ENCODE results near the gene CAMK2G.

The CAMK2G gene

DNA sequence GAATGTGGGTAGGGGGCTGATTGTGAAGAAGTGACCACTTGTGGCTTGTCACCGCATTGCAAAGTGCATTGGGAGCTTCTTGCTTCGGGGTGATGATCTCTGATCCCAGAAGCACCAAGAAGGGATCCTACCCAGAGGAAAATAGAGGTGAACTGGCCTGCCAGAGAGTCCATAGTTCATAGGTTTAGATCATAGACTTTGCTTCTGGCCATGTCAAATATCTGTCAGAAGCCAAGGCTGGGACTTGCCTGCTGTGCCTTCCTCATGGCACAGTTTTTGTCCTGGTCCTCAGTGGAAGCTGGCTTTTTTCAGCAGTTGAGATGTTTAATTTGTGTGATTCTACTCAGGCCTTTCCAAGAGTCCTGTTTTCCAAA lies 87.9 kb downstream of the CAMK2G start:
- no peaks in the 10 kb centered on the region for H3K27me3 ChIP-seq (ENCODE audit: control insufficient read depth, insufficient read depth, low read length)
- peak overlapping the region; percentile 76 for H3K9ac ChIP-seq (ENCODE audit: low read length)
- H3K4me1 ChIP-seq (ENCODE audit: control insufficient read depth, insufficient read depth, low read length) = peaks cover 8% of the 10 kb centered on the region
- H3K36me3 ChIP-seq (ENCODE audit: control insufficient read depth, insufficient read depth, low read length) = peaks cover 21% of the 10 kb centered on the region
- peak overlapping the region; percentile 69 for H3K4me3 ChIP-seq (ENCODE audit: low read depth, low read length)
- no peaks in the 10 kb centered on the region for H3K9me3 ChIP-seq (ENCODE audit: control insufficient read depth, insufficient read depth, low read depth, low read length)
- no peak overlapping the region for H3K27ac ChIP-seq (ENCODE audit: low read depth, low read length)

DNA sequence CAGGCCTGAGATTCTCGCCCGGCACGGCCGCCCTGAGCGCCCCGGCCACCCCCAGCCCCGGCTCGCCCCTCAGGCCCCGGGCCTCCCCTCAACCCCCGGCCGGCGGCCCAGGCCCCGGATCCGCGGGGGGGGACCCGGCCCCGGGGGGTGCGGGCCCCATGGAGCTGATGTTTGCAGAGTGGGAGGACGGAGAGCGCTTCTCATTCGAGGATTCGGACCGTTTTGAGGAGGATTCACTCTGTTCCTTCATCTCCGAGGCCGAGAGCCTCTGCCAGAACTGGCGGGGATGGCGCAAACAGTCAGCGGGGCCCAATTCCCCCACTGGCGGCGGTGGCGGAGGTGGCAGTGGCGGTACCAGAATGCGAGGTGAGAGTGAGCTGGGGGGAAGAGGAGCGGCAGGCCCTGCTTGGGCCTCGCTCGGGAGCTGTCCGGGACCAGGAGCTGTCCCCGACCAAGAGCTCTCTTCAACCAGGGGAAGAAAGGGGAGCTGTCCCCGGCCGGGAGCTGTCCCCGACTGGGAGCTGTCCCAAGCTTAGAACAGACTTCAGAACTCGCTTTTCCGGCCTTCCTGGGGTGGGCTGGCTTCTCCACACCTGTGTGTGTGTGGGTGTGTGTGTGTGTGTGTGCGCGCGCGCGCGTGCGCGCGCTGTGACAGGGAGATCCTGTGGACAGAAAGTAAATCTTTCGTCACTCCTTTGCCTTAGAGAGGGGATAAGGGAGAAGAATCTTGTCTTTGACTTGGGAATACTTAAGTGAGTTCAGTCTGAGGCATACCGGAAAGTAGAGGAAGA lies 88.4 kb downstream of the CAMK2G start:
- Histone ChIP-seq H3K27me3 (ENCODE audit: control insufficient read depth, insufficient read depth, low read length) (no peaks in the 10 kb centered on the region), H3K4me1 (ENCODE audit: control insufficient read depth, insufficient read depth, low read length) (peaks cover 8% of the 10 kb centered on the region), H3K27ac (ENCODE audit: low read depth, low read length) (no peak overlapping the region), H3K36me3 (ENCODE audit: control insufficient read depth, insufficient read depth, low read length) (peaks cover 16% of the 10 kb centered on the region), H3K4me3 (ENCODE audit: low read depth, low read length) (peak overlapping the region; percentile 69), H3K9ac (ENCODE audit: low read length) (peak overlapping the region; percentile 76), H3K9me3 (ENCODE audit: control insufficient read depth, insufficient read depth, low read depth, low read length) (no peaks in the 10 kb centered on the region)

DNA sequence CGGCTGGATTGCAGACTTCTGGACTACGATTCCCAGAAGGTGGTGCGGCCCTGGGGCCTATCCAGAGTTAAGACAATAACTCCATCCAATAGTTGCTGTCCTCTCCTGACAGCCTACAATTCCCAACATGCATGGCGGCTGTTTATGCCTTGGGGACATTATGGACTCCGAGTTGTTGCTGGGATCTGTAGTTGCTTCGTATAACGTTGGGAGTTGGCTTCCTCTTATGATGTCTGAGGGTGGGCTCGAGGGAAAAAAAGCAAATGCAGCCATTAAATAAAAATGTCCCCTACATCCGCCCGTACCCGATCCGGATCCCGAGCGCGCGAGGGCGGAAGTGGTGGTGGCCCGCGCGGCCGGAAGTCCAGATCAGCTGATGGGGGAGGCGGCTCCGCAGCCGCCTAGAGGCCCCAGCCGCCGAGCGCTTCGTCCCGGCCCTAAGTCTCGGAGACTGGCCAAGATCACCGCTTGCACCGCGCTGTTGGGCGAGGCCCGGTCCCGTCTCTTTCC lies 89.1 kb downstream of the CAMK2G start, which contains the start of gene ZSWIM8:
ZSWIM8 (plus strand) TSS at position 396 of the 510 bp plus-strand sequence. CDS start 273 bp downstream, outside the sequence.
- peak within 1 kb of the TSS; percentile 76 for H3K9ac ChIP-seq (ENCODE audit: low read length)
- H3K27me3 ChIP-seq (ENCODE audit: control insufficient read depth, insufficient read depth, low read length) = no peaks in the 10 kb centered on the region
- H3K4me1 ChIP-seq (ENCODE audit: control insufficient read depth, insufficient read depth, low read length) = peaks cover 8% of the 10 kb centered on the region
- H3K27ac ChIP-seq (ENCODE audit: low read depth, low read length) = no peak within 1 kb of the TSS
- H3K4me3 ChIP-seq (ENCODE audit: low read depth, low read length) = peak within 1 kb of the TSS; percentile 69
- H3K9me3 ChIP-seq (ENCODE audit: control insufficient read depth, insufficient read depth, low read depth, low read length) = no peaks in the 10 kb centered on the region
- H3K36me3 ChIP-seq (ENCODE audit: control insufficient read depth, insufficient read depth, low read length) = peaks cover 14% of the 10 kb centered on the region

DNA sequence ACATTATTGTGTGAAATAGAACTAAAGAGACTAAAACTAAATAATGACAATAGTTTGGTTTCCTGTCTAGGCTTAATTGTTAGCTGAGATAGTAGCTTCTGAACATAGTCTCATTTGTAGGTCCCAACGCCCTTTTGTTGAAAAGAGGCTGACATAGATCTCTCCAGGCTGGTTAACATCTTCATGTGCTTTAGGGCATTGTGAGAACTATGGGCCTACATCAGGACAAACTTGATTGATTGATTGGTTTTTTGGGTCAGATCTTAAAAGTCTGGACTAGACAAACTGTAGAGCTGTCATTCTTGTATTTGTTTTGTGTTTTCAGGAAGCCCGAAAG lies 91.6 kb downstream of the CAMK2G start:
- Histone ChIP-seq H3K27me3 (ENCODE audit: control insufficient read depth, insufficient read depth, low read length) (no peaks in the 10 kb centered on the region), H3K36me3 (ENCODE audit: control insufficient read depth, insufficient read depth, low read length) (peaks cover 8% of the 10 kb centered on the region), H3K4me1 (ENCODE audit: control insufficient read depth, insufficient read depth, low read length) (peaks cover 8% of the 10 kb centered on the region), H3K9me3 (ENCODE audit: control insufficient read depth, insufficient read depth, low read depth, low read length) (no peaks in the 10 kb centered on the region), H3K9ac (ENCODE audit: low read length) (peak overlapping the region; percentile 87), H3K27ac (ENCODE audit: low read depth, low read length) (no peak overlapping the region), H3K4me3 (ENCODE audit: low read depth, low read length) (peak overlapping the region; percentile 95)

DNA sequence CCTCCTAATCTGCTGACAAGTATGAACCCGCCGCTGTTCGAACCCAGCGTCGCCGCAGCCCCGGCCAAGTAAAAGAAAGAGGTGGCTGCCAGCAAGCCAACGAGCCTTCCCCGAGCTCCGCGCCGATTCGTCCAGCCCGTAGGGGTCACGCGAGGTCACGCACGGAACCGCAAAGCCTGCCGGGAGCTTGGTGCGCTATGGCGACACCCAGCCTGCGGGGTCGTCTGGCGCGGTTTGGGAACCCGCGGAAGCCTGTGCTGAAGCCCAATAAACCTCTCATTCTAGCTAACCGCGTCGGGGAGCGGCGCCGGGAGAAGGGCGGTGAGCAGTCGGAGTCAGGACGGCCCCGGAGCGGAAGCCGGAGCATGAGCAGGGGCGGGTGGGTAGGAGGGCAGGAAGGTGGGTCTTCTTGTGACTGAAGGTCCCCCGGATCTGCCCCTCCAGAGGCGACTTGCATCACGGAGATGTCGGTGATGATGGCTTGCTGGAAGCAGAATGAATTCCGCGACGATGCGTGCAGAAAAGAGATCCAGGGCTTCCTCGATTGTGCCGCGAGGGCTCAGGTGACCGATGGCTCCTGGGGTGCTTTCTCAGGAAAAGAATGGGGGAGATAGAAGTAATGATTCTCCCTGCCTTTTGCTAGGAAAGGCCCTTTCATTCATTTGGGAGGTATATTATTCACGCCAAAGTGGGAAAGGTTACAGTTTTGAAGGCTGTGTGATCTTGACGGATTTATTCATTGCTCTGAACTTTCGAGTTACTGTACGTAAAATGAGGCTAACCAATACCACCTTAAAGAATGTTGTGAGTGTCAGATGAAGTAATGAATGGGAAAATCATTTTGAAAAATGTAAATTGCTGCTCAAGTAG lies 92.2 kb downstream of the CAMK2G start, which contains the start of gene CHCHD1:
CHCHD1 (plus strand) TSS at position 170 of the 870 bp plus-strand sequence; CDS start at position 198, 28 bp downstream.
- H3K36me3 ChIP-seq (ENCODE audit: control insufficient read depth, insufficient read depth, low read length) = peaks cover 8% of the 10 kb centered on the region

DNA sequence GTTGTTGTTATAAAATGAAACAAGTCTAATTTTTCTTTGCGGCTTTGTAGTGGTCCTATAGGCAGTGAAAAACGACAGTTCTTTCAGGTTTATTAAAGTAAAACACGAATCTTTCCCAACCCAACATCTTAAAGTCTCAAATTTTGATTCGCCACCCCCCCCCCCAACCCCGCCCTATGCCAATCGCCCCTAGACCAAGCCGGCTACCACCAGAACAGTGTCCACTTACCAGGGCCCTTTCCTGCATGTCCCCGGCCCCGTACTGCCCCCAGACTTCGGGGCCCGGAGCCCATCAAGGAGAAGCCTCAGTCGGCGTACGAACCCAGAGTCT lies 92.8 kb downstream of the CAMK2G start:
- Histone ChIP-seq H3K4me3 (ENCODE audit: low read depth, low read length) (peak overlapping the region; percentile 95), H3K36me3 (ENCODE audit: control insufficient read depth, insufficient read depth, low read length) (peaks cover 11% of the 10 kb centered on the region), H3K9me3 (ENCODE audit: control insufficient read depth, insufficient read depth, low read depth, low read length) (no peaks in the 10 kb centered on the region), H3K27ac (ENCODE audit: low read depth, low read length) (peak overlapping the region; percentile 80; the same call in 1 of the 2 replicates), H3K9ac (ENCODE audit: low read length) (peak overlapping the region; percentile 87), H3K27me3 (ENCODE audit: control insufficient read depth, insufficient read depth, low read length) (no peaks in the 10 kb centered on the region), H3K4me1 (ENCODE audit: control insufficient read depth, insufficient read depth, low read length) (peaks cover 6% of the 10 kb centered on the region)

More for the DNA sequence above, 92.2 kb downstream of the CAMK2G start, which contains the start of gene CHCHD1:
- Histone ChIP-seq H3K4me1 (ENCODE audit: control insufficient read depth, insufficient read depth, low read length) (peaks cover 8% of the 10 kb centered on the region), H3K9me3 (ENCODE audit: control insufficient read depth, insufficient read depth, low read depth, low read length) (no peaks in the 10 kb centered on the region), H3K9ac (ENCODE audit: low read length) (peak within 1 kb of the TSS; percentile 87), H3K4me3 (ENCODE audit: low read depth, low read length) (peak within 1 kb of the TSS; percentile 95), H3K27ac (ENCODE audit: low read depth, low read length) (peak within 1 kb of the TSS; percentile 80; the same call in 1 of the 2 replicates), H3K27me3 (ENCODE audit: control insufficient read depth, insufficient read depth, low read length) (no peaks in the 10 kb centered on the region)

DNA sequence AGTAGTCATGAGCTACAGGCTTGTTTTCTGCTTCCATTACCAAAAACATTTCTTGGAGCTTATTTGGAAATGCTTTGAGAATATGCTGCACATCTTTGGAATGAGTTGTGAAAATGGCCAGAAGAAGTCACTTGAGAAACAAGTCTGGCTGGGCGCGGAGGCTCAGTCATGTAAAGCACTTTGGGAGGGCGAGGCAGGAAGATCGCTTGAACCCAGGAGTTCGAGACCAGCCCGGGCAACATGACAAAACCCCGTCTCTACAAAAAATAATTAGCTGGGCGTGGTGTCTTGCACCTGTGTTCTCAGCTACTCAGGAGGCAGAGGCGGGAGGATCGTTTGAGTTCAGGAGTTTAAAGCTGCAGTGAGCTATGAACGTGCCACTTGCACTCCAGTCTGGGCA lies 93.4 kb downstream of the CAMK2G start:
- H3K4me3 ChIP-seq (ENCODE audit: low read depth, low read length) = peak overlapping the region; percentile 95
- H3K27me3 ChIP-seq (ENCODE audit: control insufficient read depth, insufficient read depth, low read length) = no peaks in the 10 kb centered on the region
- H3K9ac ChIP-seq (ENCODE audit: low read length) = peak overlapping the region; percentile 87
- no peaks in the 10 kb centered on the region for H3K9me3 ChIP-seq (ENCODE audit: control insufficient read depth, insufficient read depth, low read depth, low read length)
- peaks cover 11% of the 10 kb centered on the region for H3K36me3 ChIP-seq (ENCODE audit: control insufficient read depth, insufficient read depth, low read length)
- no peak overlapping the region for H3K27ac ChIP-seq (ENCODE audit: low read depth, low read length)
- peaks cover 5% of the 10 kb centered on the region for H3K4me1 ChIP-seq (ENCODE audit: control insufficient read depth, insufficient read depth, low read length)

DNA sequence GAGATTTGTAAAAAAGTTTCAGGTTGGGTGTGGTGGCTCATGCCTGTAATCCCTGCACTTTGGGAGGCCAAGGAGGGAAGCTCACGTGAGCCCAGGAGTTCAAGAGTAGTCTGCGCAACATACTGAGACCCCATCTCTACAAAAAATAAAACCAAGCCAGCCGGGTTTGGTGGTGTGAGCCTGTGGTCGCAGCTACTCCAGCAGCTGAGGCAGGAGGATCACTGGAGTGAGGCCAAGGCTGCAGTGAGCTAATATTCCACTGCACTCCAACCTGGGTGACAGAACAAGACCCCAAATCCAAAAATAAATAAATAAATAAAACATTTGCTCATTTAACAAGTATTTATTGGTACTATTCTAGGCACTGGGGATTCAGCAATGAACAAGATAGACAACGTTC lies 94.1 kb downstream of the CAMK2G start:
- peaks cover 18% of the 10 kb centered on the region for H3K36me3 ChIP-seq (ENCODE audit: control insufficient read depth, insufficient read depth, low read length)
- peaks cover 5% of the 10 kb centered on the region for H3K4me1 ChIP-seq (ENCODE audit: control insufficient read depth, insufficient read depth, low read length)
- no peak overlapping the region for H3K9ac ChIP-seq (ENCODE audit: low read length)
- no peaks in the 10 kb centered on the region for H3K9me3 ChIP-seq (ENCODE audit: control insufficient read depth, insufficient read depth, low read depth, low read length)
- no peak overlapping the region for H3K27ac ChIP-seq (ENCODE audit: low read depth, low read length)
- peak overlapping the region; percentile 95; the same call in 1 of the 2 replicates for H3K4me3 ChIP-seq (ENCODE audit: low read depth, low read length)
- H3K27me3 ChIP-seq (ENCODE audit: control insufficient read depth, insufficient read depth, low read length) = no peaks in the 10 kb centered on the region

DNA sequence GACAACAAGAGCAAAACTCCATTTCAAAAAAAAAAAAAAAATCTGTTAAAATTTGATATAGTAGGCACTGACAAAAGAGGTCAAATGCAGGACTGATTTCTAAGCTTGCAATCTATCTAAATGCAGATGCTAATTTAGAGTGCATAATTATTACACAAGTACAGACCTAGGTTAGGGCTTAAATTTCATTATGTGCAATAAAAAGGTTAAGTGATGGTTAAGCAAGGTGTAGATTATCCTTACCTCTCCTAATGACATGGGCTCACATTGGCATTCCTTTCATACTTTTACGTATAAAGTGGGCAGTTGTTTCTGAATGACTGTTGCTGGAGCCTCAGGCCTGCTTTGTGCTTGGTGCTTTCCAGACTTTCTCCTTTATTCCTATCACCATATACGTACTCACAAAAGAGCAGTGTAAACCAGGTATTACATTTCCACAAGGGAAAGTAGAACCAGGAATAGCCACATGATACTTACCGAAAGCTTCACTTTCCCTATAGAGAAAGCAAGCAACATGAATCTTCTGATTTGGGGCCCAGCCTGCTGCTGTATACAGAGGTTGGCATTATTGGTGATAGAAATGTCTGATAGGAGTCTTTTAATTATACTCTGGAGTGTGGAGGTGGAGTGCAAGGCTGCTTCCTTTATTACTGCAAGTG lies 94.7 kb downstream of the CAMK2G start:
- Histone ChIP-seq H3K9ac (ENCODE audit: low read length) (no peak overlapping the region), H3K27ac (ENCODE audit: low read depth, low read length) (no peak overlapping the region), H3K4me3 (ENCODE audit: low read depth, low read length) (no peak overlapping the region), H3K27me3 (ENCODE audit: control insufficient read depth, insufficient read depth, low read length) (no peaks in the 10 kb centered on the region), H3K9me3 (ENCODE audit: control insufficient read depth, insufficient read depth, low read depth, low read length) (no peaks in the 10 kb centered on the region), H3K4me1 (ENCODE audit: control insufficient read depth, insufficient read depth, low read length) (peaks cover 5% of the 10 kb centered on the region), H3K36me3 (ENCODE audit: control insufficient read depth, insufficient read depth, low read length) (peaks cover 24% of the 10 kb centered on the region)

DNA sequence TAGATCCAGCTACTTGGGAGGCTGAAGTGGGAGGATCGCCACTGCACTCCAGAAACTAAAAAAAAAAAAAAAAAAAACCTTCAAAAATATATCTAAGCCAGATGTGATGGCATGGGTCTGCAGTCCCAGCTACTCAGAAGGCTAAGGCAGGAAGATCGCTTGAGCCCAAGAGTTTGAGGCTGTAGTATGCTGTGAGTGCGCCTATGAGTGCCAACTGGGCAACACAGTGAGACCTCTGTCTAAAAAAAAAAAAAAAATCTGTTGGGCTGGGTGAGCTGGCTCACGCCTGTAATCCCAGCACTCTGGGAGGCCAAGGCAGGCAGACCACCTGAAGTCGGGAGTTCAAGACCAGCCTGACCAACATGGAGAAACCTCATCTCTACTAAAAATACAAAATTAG lies 95.3 kb downstream of the CAMK2G start:
- Histone ChIP-seq H3K9ac (ENCODE audit: low read length) (no peak overlapping the region), H3K36me3 (ENCODE audit: control insufficient read depth, insufficient read depth, low read length) (peaks cover 27% of the 10 kb centered on the region), H3K9me3 (ENCODE audit: control insufficient read depth, insufficient read depth, low read depth, low read length) (no peaks in the 10 kb centered on the region), H3K4me3 (ENCODE audit: low read depth, low read length) (no peak overlapping the region), H3K27ac (ENCODE audit: low read depth, low read length) (no peak overlapping the region), H3K27me3 (ENCODE audit: control insufficient read depth, insufficient read depth, low read length) (no peaks in the 10 kb centered on the region), H3K4me1 (ENCODE audit: control insufficient read depth, insufficient read depth, low read length) (peaks cover 6% of the 10 kb centered on the region)
